Neural progenitor cell (in vitro differentiated cells): ENCODE results near the gene ANXA1.

Source experiments
- EZH2 ChIP-seq: fragments of 200-600 bp; sonication (generic); IDR thresholded peaks from 2 replicates; pipeline ENCODE4 v1.6.1; 2017; ENCODE audit warnings: antibody characterized with exemption, mild to moderate bottlenecking, moderate library complexity
- TF ChIP-seq, protein P1 (sequence below): fragments of 200-600 bp; sonication (generic); IDR thresholded peaks from 2 replicates; pipeline ENCODE4 v1.5.1; 2017; ENCODE audit warnings: antibody characterized with exemption, mild to moderate bottlenecking

DNA sequence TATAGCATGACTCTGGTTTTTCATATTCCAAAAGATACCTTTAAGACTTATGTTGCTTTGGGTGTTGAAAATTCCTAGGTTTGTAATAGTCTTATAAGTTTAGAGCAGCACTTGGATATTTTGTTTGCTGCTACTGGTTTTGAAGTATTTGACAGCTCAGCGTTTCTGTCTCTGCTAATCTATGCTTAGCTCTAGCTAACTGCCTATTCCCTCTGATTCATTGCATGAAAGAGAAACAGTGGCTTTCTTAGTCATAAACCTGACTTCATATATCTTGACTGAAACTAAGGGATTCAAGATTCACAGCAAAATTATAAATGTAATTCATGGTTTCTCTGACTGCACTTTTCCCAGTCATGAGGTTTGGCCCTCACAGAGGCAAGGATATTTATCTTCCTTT, 35.6 kb upstream of the ANXA1 start:
- TF ChIP-seq, protein P1, sequence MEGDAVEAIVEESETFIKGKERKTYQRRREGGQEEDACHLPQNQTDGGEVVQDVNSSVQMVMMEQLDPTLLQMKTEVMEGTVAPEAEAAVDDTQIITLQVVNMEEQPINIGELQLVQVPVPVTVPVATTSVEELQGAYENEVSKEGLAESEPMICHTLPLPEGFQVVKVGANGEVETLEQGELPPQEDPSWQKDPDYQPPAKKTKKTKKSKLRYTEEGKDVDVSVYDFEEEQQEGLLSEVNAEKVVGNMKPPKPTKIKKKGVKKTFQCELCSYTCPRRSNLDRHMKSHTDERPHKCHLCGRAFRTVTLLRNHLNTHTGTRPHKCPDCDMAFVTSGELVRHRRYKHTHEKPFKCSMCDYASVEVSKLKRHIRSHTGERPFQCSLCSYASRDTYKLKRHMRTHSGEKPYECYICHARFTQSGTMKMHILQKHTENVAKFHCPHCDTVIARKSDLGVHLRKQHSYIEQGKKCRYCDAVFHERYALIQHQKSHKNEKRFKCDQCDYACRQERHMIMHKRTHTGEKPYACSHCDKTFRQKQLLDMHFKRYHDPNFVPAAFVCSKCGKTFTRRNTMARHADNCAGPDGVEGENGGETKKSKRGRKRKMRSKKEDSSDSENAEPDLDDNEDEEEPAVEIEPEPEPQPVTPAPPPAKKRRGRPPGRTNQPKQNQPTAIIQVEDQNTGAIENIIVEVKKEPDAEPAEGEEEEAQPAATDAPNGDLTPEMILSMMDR, result no peak
- TF ChIP-seq EZH2, result no peak
